Upper lobe of right lung (tissue), 1 donor: ENCODE results near the gene LILRA5. TPM values are rescaled to one million over a fixed set of nuclear protein-coding genes. Genes with fewer than 3 reads are reported as not detected.

ENCODE experiments used
- ATAC-seq: fragments of 200-7000 bp; cut with Tn5 transposase; one replicate; pipeline ENCODE4 v1.9.1; 2020; ENCODE audit warnings: mild to moderate bottlenecking, moderate library complexity
- DNase-seq: peaks from one replicate; pipeline ENCODE4 v3.0.0-alpha.2; 2020
- H3K27ac ChIP-seq: fragments of 200-600 bp; one replicate; pipeline ENCODE4 v1.8.0; 2022
- H3K27me3 ChIP-seq: fragments of 200-600 bp; one replicate; pipeline ENCODE4 v1.8.0; 2022; ENCODE audit warnings: mild to moderate bottlenecking
- H3K36me3 ChIP-seq: fragments of 200-600 bp; one replicate; pipeline ENCODE4 v1.8.0; 2022
- H3K4me1 ChIP-seq: fragments of 200-600 bp; one replicate; pipeline ENCODE4 v1.8.0; 2022
- H3K4me3 ChIP-seq: fragments of 200-600 bp; one replicate; pipeline ENCODE4 v1.8.0; 2022; ENCODE audit warnings: mild to moderate bottlenecking
- H3K9me3 ChIP-seq: fragments of 200-600 bp; one replicate; pipeline ENCODE4 v1.8.0; 2022
- intact Hi-C: fragments of 100-400 bp; cut with DNase I; formaldehyde crosslinking; loops from one replicate; pipeline ENCODE4 v1.11.0; 2022
- total RNA-seq: library from RNA; stranded (reverse); fragmentation: NEBNext Ultra II Directional; extraction: Animal tissue kit (Norgen Biotek cat#: 25700); gene quantifications from one replicate; pipeline ENCODE4 v1.2.1, GENCODE V29; 2021
- TF ChIP-seq, protein P1 (sequence below): fragments of 200-600 bp; IDR thresholded peaks from one replicate; pipeline ENCODE4 v1.8.0; 2022; ENCODE audit warnings: antibody characterized with exemption
- donor health status: DM: no; HTN: yes; CAD: no; lungs with severe emphysema.

LILRA5 gene
- total RNA-seq, 1 donor from 2014 or later = 13.5 TPM

DNA sequence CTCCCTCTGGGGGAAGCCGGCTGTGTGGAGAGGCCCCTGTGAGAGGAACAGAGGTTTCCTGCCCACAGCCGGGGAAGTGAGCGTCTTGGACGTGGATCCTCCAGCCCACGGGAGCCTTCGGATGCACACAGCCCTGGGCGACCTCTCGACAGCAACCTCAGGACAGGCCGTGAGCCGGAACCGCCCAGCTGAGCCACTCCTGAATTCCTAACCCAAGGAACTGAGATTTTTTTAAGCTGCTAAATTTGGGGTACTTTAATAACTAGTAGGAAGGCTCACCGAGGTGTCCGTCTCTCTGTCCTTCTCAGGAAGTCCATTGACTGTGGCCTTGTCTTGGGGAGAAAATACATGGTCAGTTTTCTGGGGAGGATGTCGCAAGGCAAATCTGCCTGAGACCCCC, 42.7 kb upstream of the LILRA5 start:
- H3K9me3 ChIP-seq = no peaks in the 10 kb centered on the region
- intact Hi-C loops = no loop called here
- peaks cover 10% of the 10 kb centered on the region for H3K36me3 ChIP-seq
- DNase-seq (no peak), ATAC-seq (no peak)
- no peaks in the 10 kb centered on the region for H3K27me3 ChIP-seq
- no peak overlapping the region for H3K4me3 ChIP-seq
- TF ChIP-seq, protein P1, sequence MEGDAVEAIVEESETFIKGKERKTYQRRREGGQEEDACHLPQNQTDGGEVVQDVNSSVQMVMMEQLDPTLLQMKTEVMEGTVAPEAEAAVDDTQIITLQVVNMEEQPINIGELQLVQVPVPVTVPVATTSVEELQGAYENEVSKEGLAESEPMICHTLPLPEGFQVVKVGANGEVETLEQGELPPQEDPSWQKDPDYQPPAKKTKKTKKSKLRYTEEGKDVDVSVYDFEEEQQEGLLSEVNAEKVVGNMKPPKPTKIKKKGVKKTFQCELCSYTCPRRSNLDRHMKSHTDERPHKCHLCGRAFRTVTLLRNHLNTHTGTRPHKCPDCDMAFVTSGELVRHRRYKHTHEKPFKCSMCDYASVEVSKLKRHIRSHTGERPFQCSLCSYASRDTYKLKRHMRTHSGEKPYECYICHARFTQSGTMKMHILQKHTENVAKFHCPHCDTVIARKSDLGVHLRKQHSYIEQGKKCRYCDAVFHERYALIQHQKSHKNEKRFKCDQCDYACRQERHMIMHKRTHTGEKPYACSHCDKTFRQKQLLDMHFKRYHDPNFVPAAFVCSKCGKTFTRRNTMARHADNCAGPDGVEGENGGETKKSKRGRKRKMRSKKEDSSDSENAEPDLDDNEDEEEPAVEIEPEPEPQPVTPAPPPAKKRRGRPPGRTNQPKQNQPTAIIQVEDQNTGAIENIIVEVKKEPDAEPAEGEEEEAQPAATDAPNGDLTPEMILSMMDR = no peak
- H3K4me1 ChIP-seq = no peaks in the 10 kb centered on the region
- no peak overlapping the region for H3K27ac ChIP-seq

DNA sequence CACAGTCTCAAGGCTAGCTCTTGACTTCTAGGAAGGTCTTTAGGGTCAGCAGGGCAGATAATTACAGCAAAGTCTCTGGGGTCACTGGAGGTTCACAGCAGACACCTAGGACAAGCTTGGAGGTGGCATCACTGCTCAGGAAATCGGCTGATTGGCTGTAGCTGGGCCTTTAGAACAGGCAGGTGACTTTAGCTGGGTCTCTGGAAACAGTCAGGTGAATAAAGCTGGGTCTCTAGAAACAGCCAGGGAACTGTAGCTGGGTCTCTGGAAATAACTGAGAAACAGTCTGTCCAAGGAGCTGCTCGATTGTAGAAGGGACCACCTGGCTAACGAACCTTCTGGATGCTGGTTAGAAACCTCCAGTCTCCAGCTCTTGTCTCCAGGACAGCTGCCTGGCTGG, 41.8 kb upstream of the LILRA5 start:
- Histone ChIP-seq H3K9me3 (no peaks in the 10 kb centered on the region), H3K4me3 (no peak overlapping the region), H3K27ac (no peak overlapping the region), H3K4me1 (no peaks in the 10 kb centered on the region), H3K27me3 (no peaks in the 10 kb centered on the region), H3K36me3 (peaks cover 10% of the 10 kb centered on the region)
- intact Hi-C loops = no loop called here
- DNase-seq = no peak
- ATAC-seq = no peak
- TF ChIP-seq, protein P1 = no peak

DNA sequence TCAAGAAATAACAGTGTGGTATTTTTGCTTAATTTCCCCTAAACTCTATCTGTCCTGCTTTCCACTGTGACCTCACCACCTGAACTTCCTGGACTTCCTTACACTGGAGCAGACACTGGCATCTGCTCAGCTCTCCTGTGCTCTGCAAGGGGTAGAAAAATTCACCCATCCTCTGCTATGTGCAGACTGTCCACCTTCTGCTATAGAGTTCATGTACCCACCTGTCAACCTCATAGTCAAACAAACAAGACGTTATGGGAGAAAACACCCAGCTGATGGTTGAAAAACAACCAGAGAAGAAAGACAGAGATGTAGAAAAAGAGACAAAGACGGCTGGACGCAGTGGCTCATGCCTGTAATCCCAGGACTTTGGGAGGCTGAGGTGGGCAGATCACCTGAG, 39.6 kb upstream of the LILRA5 start:
- intact Hi-C loops = no loop called here
- ATAC-seq (no peak), DNase-seq (no peak)
- Histone ChIP-seq H3K9me3 (no peaks in the 10 kb centered on the region), H3K4me3 (no peak overlapping the region), H3K27me3 (no peaks in the 10 kb centered on the region), H3K36me3 (peaks cover 10% of the 10 kb centered on the region), H3K27ac (no peak overlapping the region), H3K4me1 (no peaks in the 10 kb centered on the region)
- TF ChIP-seq, protein P1 = no peak

DNA sequence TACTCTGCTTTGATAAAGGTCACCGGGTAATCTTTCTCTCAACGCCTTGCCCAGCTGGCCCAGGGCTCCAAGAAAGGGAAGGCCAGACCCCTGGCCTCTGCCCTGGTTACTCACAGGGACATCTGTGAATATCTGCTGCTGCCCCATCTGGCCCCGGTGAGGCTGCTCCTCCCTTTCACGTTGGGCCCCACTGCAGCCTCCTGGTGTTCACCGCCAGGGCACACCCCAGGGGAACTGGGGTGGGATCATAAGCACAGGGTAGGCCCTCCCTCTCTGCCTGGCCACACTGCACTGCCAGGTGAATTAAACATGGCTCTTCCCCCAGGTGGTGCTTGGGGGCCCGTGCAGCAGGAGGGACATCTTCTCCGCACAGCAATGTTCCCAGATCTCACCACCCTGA, 39.1 kb upstream of the LILRA5 start:
- Histone ChIP-seq H3K4me3 (no peak overlapping the region), H3K27me3 (no peaks in the 10 kb centered on the region), H3K4me1 (no peaks in the 10 kb centered on the region), H3K9me3 (no peaks in the 10 kb centered on the region), H3K36me3 (peaks cover 10% of the 10 kb centered on the region), H3K27ac (no peak overlapping the region)
- ATAC-seq (peak; percentile 34), DNase-seq (peak; percentile 49)
- TF ChIP-seq, protein P1 = no peak
- intact Hi-C loops = no loop called here

DNA sequence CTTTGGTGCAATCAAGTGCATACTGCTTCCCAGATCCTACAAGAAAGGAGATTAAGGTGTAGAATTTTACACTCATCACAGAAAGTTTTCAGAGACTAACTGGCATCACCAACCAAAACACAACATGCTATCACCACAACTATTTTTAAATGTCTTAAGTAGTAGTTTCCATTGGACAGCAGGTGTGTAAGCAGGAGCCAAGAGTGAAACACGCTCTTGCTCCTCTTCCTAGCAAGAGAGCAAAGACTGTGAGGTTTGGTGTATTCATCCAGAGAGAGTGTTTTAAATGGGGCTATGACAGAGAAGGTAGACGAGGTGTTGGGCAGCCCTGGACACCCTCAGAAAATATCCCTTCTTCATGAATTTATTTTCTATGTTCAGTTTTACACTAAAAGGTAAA, 38.5 kb upstream of the LILRA5 start:
- H3K4me1 ChIP-seq = no peaks in the 10 kb centered on the region
- no peaks in the 10 kb centered on the region for H3K9me3 ChIP-seq
- no peak overlapping the region for H3K27ac ChIP-seq
- H3K27me3 ChIP-seq = no peaks in the 10 kb centered on the region
- ATAC-seq (no peak), DNase-seq (no peak)
- H3K36me3 ChIP-seq = peaks cover 4% of the 10 kb centered on the region
- intact Hi-C loops = no loop called here
- TF ChIP-seq, protein P1 = no peak
- no peak overlapping the region for H3K4me3 ChIP-seq

DNA sequence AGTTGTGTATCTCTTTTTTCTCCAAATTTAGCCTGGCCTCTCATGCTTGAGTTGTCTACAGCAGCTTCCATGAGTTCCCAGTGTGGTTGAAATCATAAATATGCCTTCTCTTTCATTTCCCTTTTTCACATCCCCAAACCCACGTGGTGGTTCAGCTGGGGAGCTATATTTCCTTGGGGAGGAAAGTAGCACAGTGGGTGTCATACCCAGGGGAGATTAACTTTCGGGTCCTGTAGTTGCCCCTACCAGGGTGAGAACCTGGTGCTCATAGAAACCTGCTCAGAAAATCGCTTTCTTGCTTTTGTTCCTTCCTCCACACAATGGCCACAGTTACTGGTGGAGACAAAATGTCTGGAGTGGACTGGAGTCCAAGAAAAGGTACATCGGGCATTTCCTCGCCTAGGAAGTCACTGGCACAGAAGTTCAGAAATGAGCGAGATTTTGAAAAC, 33.0 kb upstream of the LILRA5 start:
- no peaks in the 10 kb centered on the region for H3K9me3 ChIP-seq
- no peak overlapping the region for H3K4me3 ChIP-seq
- H3K4me1 ChIP-seq = no peaks in the 10 kb centered on the region
- DNase-seq = peak; percentile 20
- H3K27ac ChIP-seq = no peak overlapping the region
- peak; percentile 80 for ATAC-seq
- intact Hi-C loops = no loop called here
- TF ChIP-seq, protein P1 = no peak
- H3K36me3 ChIP-seq = no peaks in the 10 kb centered on the region
- no peaks in the 10 kb centered on the region for H3K27me3 ChIP-seq
